SK-N-SH (cell line): ENCODE results near the gene GALNT17.

Experiments
- CTCF ChIP-seq: fragments of 200-600 bp; sonication (generic); IDR thresholded peaks from 2 replicates; pipeline ENCODE4 v1.6.1; 2017; ENCODE audit warnings: antibody characterized with exemption, mild to moderate bottlenecking, moderate library complexity
- USF1 ChIP-seq: IDR thresholded peaks from 2 replicates; pipeline ENCODE4 v1.4.0; 2012; ENCODE audit warnings: low read depth, borderline replicate concordance

DNA sequence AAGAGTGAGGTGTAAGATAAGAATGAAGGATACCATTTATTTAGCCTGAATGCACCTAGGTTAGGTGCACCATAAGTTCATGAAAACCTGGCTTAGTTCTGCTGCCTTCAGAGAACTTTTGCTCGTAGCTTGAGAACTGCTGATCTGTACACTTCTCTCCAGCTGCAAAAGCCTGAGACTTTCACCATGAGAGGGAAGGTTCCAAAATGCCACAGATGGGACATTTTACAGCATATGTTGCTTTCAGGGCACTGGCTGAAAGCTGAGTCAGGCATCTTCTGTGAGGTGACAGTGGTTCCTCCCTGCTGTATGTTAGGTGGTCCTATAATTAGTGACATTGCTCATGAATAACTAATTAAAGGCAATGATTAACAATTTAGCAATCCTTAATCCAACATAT, 298.3 kb downstream of the GALNT17 start:
- TF ChIP-seq CTCF (no peak), USF1 (no peak)
